AG04449 (cell line): ENCODE data around the gene SYT1.

ENCODE experiments used
- CTCF ChIA-PET: fragments of 350-600 bp; formaldehyde crosslinking; extraction: SDS; loops from one replicate; lab custom pipeline; 2021; ENCODE audit warnings: antibody characterized with exemption; lab: Yijun Ruan, JAX
- POLR2A ChIA-PET: fragments of 400-600, 350-600 bp; formaldehyde crosslinking; extraction: SDS; loops from one replicate; lab custom pipeline; 2020; ENCODE audit warnings: antibody characterized with exemption, inconsistent platforms; lab: Yijun Ruan, JAX
- DNase-seq: peaks from one replicate; pipeline ENCODE4 v3.0.0-alpha.2; 2010; ENCODE audit warnings: low read depth, low spot score
- H3K4me3 ChIP-seq: 2 replicates; pipeline ENCODE4 v1.5.1; 2011; ENCODE audit warnings: low read depth, mild to moderate bottlenecking, control low read depth, low read length
- TF ChIP-seq, protein P1 (sequence below): IDR thresholded peaks from one replicate; pipeline ENCODE4 v1.5.1; 2011; ENCODE audit warnings: mild to moderate bottlenecking, moderate library complexity, low read length, control low read depth, inconsistent platforms; ENCODE audit not compliant: insufficient read depth; ENCODE audit errors: missing control alignments

Gene SYT1

DNA sequence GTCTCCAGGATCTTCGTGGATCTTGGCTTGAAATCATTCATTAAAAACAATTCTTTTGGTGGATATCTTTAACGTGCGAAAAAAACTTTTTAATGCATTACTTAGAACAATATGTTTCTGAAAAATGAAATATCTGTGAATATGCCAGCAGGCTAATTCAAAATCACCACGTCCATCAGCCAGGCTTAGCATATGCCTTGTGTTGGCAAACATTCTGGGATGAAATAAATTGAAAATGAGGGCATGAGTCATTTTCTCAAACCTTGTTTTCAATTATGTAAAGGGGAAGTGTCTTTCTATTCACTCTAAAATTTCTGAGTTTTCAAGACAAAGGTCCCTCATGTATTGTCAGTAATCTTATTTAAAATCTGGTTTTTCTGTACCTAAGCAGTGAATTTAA, 432.3 kb downstream of the SYT1 start:
- no peak for DNase-seq
- CTCF ChIA-PET, result no interaction called here
- no peak overlapping the region for H3K4me3 ChIP-seq
- POLR2A ChIA-PET, result no interaction called here
- TF ChIP-seq, protein P1, sequence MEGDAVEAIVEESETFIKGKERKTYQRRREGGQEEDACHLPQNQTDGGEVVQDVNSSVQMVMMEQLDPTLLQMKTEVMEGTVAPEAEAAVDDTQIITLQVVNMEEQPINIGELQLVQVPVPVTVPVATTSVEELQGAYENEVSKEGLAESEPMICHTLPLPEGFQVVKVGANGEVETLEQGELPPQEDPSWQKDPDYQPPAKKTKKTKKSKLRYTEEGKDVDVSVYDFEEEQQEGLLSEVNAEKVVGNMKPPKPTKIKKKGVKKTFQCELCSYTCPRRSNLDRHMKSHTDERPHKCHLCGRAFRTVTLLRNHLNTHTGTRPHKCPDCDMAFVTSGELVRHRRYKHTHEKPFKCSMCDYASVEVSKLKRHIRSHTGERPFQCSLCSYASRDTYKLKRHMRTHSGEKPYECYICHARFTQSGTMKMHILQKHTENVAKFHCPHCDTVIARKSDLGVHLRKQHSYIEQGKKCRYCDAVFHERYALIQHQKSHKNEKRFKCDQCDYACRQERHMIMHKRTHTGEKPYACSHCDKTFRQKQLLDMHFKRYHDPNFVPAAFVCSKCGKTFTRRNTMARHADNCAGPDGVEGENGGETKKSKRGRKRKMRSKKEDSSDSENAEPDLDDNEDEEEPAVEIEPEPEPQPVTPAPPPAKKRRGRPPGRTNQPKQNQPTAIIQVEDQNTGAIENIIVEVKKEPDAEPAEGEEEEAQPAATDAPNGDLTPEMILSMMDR, result no peak

DNA sequence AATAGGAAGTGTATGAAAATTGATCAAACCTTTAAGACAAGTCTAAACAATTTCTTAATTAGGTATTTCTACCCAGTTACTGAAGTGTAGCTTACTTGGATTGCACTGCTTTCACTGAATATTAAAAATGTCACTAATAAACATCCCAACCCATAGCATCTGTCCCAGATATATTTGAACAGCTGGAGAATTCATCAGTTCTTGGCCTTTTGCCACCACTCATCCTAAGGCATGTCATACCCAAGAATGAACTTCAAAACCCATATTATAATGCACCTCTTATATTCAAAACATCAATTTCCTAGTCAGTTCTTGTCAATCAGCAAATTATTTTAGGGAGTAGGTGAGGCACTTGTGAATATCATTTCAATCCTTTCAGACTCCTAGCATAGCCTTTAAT, 433.9 kb downstream of the SYT1 start:
- TF ChIP-seq, protein P1, result no peak
- CTCF ChIA-PET, result no interaction called here
- DNase-seq, result no peak
- no peak overlapping the region for H3K4me3 ChIP-seq
- POLR2A ChIA-PET, result no interaction called here

DNA sequence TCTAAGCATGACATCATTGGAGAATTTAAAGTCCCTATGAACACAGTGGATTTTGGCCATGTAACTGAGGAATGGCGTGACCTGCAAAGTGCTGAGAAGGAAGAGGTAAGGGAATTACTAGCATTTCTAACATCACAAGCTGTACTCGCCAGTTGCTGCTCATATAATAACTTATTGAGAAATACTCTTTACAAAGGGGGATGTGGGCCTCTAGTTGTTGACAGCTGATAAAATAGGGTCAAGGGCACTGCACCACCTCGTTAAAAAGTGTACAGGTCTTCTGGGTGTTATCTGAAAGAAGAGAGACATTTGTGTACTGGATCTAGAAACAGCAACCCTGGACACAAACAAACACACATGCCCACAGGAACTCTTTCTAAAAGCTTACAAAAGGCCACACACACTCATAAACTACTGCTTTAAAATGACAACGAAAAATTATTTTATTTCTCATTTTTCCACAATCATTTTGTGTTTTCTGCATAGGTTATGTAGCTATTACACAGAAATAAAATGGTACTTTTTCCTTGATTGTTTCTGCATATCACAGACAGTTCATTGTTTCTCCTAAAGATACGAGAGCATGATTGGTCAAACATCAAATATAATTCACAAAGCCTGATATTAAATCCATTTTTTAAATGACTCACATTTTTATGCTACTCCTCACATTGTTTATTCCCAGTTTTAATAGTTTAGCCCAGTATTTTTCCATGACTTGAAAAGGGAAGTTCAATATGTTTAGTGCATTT, 435.0 kb downstream of the SYT1 start:
- ChIA-PET CTCF (no interaction called here), POLR2A (no interaction called here)
- no peak for DNase-seq
- no peak overlapping the region for H3K4me3 ChIP-seq
- TF ChIP-seq, protein P1, result no peak

DNA sequence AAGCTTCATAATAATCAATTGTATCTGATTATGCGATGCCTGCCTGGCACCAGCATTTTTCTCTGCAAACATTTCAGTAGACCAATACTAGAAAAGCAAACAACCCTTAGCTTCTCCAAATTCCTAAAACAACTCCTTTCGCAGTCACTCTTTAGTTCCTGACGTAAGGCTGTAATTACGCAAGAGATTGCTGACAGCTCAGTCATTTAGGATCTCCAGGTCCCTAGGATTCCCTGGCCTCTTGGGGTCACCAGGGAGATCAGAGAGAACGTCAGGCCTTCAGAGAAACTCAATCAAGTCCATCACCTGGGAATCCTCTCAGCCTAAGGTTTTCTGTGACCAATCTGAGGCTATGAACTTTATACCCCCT, 435.6 kb downstream of the SYT1 start:
- ChIA-PET POLR2A (no interaction called here), CTCF (no interaction called here)
- H3K4me3 ChIP-seq, result no peak overlapping the region
- TF ChIP-seq, protein P1, result no peak
- DNase-seq, result no peak

DNA sequence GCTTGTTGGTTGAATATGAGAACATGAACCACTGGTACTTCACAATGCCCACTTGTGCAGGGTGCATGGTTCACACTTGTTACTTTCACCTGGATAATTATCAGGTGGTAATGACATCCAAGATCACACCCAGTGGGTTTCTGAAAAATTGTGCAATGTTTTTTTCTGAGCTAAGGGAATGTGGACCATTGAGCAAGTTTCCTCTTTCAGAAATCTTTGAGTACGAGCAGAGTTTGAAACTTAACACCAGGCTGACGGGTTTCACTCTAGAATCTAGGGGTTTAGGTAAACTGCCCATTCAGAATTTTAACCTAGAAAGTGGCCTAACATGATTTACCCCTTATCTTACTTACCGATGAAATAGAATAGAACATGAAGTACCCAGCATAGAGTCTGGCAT, 436.6 kb downstream of the SYT1 start:
- ChIA-PET POLR2A (no interaction called here), CTCF (no interaction called here)
- H3K4me3 ChIP-seq, result no peak overlapping the region
- TF ChIP-seq, protein P1, result no peak
- no peak for DNase-seq

DNA sequence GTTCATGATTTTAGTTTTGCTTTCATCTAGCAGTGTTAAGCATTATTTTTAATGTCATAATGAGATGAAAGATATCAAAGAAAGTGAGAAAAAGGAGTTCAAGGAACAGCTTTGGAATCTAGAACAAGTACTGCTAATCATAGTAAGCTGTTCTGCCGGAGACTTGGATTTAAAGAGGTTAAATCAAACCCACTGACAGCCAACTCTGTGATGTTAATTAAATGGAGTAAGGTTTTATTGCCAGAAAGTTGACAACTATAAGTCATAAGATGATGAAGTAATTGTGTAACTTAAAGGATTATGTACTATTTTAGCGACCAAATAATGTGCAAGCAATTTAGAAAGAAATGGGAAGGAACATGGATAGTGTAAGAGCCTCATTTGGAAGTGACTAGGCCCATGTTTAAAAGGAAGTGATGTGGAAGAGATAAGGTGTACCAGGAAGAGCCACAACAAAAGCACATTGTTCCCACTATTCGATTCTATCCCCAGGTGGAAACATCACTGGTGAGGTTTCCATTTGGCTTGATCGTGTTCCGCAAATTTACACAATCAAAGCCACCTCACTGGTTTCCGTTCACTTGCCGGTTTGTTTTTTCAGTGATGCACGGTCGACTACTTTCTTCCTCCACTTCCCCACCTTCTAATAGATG, 437.7 kb downstream of the SYT1 start:
- POLR2A ChIA-PET, result no interaction called here
- CTCF ChIA-PET, result no interaction called here
- TF ChIP-seq, protein P1, result no peak

More for the DNA sequence above, 437.7 kb downstream of the SYT1 start:
- DNase-seq, result no peak
- H3K4me3 ChIP-seq, result no peak overlapping the region
